HG02642 (cell line): ENCODE data around the gene MAP3K14.
"Not testable (repeated sequence)": the region's sequence is repeated elsewhere in the genome, so short reads cannot be mapped to it uniquely, and the experiment has no call there.

Experiments
- ATAC-seq: cut with Tn5 transposase; IDR thresholded peaks from one replicate; pipeline ENCODE4 v1.9.1; 2021; ENCODE audit warnings: mild to moderate bottlenecking; ENCODE audit not compliant: unreplicated experiment, poor library complexity

Gene MAP3K14

DNA sequence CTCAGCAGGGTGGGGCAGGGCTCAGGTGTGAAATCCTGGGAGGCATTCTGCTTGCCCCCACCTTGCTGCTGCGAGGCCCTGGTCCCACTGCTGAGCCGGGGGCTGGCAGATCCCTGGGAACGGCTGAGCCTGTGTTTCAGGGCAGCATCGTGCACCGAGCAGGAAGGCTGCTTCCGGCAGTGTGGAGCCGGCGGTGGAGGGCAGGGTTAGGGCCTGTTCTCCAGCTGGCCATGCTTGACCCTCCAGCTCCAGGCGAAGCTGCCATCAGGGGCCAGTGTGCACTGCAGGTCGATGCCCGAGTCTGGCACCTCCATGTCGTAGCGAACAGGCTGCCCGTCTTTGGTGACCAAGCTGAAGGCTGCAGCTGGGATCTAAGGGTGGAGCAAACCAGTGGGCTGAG is 52.4 kb downstream of the MAP3K14 start:
- no peak for ATAC-seq

DNA sequence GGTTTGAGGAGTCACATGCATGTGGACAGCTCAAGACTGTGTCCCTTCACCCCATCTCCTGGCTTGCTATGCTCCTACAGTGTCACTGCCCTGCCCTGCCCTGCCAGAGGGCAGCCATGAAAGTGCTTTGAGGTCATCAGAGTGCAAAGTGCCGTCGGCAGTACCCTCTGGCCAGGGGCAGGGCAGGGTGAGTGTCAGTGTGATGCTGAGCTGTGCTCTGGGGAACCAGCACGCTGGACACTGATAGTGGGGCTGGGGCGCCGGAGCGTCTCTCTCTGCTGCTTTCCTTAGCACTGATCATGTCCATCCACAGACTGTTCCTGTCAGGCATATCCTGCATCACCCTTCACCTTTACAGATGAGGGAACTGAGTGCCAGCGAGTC is 53.4 kb downstream of the MAP3K14 start:
- no peak for ATAC-seq

GRCh38 chr17:45262516-45263476 is 54.0 kb downstream of the MAP3K14 start:
- ATAC-seq = peak; percentile 10

DNA sequence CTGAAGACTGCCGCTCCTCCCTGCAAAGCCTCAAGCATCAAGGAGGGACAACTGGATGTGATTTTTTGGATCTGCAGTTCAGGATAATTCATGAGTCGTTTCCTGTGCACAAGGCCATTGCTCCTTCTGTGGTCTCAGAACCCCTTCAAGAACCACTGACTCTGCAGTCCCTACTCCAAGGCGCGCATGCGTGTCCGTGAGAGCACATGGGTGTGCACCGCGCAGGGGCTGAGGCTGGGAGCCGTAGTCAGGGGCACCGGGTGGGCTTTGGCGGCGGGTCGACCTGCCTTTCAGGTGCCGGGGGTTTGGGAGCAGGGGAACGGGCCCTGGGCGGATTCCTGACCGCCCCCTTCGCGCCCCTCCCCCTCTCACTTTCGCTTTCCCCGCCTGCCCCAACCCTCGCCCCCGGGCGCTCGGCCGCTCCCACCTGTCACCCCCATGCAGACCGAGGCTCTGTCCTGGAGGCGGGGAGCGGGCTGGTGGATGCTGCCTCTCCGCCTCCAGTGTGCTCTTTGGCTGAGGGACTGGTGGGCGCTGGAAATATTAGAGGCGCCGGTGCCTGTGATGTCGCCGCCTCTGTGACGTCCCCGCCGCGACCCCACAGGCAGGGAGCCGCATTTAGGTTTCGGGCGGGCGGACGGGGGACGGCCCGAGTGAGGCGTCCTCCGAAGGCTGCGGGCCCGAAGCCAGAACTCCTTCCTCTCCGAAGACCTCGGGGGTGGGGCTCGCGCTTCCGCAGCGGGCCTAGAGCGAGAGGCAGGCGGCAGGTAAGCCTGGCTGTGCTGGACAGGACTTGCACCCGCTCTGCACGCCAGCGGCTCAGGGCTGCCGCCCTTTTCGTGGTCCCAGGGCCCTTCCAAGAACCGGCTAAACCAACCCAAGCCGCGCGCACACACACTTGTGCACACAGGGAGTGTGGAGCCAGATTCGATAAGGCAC is 55.0 kb downstream of the MAP3K14 start, which contains the start of gene SPATA32:
TSS of gene SPATA32 (minus strand) at position 518 of the 939 bp plus-strand sequence. CDS start at position 440, 78 bp downstream.
- ATAC-seq = peak; percentile 51

DNA sequence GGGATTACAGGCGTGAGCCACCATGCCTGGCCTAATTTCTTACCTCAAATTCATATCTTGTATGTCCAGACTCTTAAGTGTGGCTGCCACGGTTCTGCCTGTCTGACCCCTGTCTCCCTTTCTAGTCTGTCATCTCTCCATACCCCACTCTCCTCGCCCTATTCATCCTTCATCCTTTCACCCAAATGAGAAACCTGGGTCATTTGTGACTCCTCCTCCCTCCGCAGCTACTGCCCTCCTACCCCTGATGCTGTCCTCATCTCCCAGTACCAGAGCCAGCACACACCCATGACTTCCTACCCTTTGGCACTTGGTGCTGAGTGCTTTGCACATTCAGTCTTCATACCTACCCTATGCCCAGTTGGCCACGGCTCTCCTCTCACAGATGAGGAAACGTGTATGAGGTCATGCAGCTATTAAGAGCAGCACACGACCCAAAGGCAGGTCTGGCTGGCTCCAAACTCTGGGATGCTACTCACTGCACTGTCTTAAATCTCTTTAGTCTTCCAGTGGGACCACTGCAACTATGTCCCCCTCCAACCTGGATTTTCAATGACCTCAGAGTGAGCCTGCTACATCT is 56.5 kb downstream of the MAP3K14 start:
- ATAC-seq = no peak

DNA sequence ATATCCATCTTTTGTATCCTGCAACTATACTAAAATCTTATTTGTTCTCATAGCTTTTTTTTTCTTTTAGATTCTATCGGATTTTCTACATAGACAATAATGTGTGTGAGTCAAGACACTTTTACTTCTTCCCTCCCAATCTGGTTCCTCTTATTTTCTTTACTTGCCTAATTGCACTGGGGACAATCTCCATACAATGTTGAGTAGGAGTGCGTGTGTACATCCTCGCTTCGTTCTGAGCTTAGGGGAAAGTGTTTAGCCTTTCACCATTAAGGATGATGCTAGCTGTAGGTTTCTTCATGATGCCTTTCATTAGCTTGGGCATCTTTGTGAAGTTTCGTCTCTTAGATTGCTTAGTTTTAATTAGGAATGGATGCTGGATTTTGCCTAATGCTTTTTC is 57.8 kb downstream of the MAP3K14 start:
- no peak for ATAC-seq

DNA sequence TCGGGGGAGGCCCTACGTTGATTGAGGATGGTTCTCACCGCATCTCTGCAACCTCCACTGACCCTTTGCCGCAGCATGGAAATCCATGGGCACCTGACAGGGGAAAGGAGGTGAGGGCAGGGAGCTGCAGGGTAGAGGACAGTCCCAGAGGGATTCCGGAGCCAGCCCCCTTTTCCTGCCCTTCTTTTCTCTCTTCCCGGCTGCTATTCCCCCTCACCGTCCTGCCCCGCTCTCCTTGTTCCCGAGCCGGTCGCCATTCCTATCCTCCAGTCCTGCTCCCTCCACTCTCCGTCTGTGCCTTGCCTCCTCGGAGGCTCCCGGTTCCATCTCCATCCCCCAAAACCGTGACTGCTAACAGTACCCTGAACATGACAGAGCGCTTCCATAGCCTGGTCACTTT is 59.7 kb downstream of the MAP3K14 start:
- ATAC-seq = no peak

DNA sequence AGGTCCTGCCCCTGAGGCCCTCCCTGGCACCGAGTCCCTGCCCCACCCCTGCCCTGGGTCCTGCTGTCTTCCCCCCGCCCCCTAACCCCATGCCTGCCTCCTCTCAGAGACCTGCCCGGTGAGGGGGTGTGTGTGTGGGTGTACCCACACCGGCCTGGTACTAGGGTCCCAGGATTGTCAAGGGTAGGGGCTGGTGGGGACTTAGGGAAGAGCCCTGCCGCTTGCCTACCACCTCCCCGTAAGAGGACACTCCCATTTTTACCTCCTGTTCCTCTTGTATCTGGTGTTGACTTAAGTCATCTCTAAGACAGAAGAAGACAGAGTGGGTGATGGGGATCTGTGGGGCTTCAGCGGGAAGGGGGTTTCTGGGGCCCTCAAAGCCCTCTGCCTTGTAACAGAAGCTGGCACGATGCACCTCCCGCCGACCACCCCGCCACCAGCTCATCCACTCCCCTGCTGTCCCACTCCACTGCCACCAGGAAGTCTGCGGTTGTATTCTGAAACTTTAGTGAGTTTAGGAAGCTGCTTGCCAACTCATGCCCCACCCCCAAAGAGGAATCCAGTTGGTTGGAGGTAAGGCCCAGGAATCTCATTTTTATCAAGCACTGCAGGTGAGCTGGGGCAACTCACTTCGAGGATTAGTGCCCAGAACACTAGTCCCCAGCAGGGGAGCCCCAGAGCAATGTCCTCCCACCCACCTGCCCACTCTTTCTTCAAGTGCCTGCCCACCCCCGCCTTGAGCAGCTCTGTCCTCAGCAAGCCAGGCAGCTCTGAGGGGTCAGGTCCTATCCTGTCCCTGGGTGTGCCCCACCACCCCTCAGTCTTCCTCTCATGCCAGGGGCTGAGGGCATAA is 60.5 kb downstream of the MAP3K14 start:
- ATAC-seq = no peak

DNA sequence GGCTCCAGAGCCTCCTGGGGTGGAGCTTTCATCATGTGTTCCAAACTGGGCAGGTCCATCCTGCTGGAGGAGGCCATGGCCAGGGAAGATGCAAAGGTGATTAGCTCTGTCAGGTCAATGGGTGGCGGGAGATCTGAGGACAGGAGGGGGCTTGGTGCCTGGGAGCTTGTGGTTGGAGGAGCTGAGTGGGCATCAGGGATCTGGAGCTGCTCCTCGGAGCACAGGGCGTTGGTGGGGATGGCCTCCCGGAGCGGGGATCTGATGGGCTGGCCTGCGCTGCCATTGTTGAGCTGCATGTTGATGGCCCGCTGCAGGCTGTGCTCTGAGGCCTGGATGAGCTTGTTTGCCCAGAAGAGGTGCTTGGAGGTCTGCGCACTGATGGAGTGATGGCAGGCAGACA is 61.5 kb downstream of the MAP3K14 start:
- no peak for ATAC-seq

- no peak for ATAC-seq
Measured at GRCh38 chr17:45253879-45254278, 62.9 kb downstream of the MAP3K14 start.

DNA sequence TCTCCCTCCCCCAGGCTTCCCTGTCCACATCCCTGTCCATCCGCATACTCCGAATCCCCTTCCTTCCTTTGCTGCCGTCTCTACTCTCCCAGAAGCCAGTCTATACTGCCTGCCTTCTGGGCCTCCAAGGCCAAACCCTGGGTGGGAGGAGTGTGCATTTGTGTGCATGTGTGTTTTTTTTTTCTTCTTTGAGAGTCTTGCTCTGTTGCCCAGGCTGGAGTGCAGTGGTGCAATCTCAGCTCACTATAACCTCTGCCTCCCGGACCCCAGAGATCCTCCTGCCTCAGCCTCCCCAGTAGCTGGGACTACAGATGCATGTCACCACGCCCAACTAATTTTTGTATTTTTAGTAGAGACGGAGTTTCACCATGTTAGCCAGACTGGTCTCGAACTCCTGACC is 63.6 kb downstream of the MAP3K14 start:
- not testable (repeated sequence) for ATAC-seq

DNA sequence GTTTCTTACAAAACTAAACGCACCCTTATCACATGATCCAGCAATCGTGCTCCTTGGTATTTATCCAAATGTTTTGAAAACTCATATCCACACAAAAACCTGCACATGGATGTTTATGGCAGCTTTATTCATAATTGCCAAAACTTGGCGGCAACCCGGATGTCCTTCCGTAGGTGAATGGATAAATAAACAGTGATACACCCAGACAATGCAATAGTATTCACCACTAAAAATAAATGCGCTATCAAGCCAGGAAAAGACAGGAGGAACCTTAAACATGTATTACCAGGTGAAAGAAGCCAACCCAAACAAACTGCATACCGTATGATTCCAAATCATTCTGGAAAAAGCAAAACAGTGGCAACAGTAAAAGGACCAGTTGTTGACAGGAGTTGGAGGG is 64.9 kb downstream of the MAP3K14 start:
- no peak for ATAC-seq

- peak; percentile 56 for ATAC-seq
Measured at GRCh38 chr17:45248132-45248957, 68.5 kb downstream of the MAP3K14 start.

DNA sequence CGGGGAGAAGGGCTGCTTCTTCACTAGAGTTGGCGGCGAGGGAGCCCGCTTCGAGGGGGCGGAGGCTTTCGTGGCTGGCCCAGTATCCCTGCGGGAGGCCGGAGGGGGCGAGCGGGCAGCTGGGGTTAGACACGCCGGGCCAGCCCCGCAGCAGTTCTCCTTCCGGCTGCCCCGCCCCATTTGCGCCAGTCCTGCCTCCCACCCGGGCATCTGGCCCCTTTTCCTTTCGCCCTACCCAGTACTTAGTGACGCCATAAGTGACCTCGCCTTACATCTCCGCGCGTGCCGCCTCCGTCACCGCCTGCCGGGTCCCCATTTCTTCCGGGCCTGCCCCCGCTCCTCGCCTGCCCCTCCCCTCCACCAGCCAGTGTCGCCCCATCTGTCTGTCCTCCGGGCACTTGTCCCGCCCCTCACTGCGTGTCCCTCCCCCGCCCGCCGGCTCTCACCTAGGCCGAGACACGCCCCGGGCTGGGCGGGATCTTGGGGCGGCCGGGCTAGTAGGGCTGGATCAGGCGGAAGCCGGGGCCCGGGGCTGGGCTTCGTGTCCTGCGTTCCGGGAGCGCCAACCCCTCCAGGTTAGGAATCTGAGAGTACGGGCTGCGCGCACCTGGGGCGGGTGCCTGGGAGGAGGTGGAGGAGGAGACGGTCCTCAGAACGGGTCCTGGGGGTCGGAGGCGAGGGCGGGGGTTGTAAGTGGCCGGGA is 69.2 kb downstream of the MAP3K14 start:
- ATAC-seq = peak; percentile 82

DNA sequence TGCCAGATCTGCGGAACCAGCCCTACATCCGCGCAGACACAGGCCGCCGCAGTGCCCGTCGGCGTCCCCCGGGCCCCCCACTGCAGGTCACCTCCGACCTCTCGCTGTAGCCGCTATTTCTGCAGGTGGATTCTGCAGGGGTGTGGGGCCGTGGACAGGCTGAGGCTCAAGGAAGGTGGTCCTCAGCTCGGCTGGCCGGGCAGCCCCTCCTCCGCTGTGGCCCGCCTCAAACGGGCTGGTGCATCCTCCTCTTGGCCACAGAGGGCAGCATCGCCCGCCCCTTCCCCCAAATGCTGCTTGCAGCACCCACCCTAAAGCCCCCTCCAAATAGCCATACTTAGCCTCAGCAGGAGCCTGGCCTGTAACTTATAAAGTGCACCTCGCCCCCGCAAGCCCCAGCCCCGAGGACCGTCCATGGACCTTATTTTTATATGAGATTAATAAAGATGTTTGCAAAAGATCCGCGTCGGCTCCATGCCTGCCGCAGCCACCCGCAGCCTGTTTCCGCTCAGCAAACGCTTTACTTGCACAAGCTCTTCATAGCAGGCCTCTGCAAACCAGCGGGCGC is 69.9 kb downstream of the MAP3K14 start:
- no peak for ATAC-seq

GRCh38 chr17:45246338-45246737 is 70.5 kb downstream of the MAP3K14 start:
- ATAC-seq = no peak

- ATAC-seq = no peak
Measured at GRCh38 chr17:45244725-45245656, 71.8 kb downstream of the MAP3K14 start.
